Activated CD8-positive, alpha-beta memory T cell treated with anti-CD3 and anti-CD28 coated beads, Interleukin-2, amount 50 U/mL, for 1 hour (primary cell): ENCODE measurements around the gene CFAP61.

Experiments
- DNase-seq: peaks from one replicate; pipeline ENCODE4 v3.0.0-alpha.2; 2020; ENCODE audit errors: extremely low read depth

CFAP61 gene

GRCh38 chr20:20395903-20396568 lies 343.7 kb downstream of the CFAP61 start:
- DNase-seq, result no peak

GRCh38 chr20:20396794-20397193 lies 344.5 kb downstream of the CFAP61 start:
- no peak for DNase-seq

GRCh38 chr20:20398123-20398522 lies 345.8 kb downstream of the CFAP61 start:
- no peak for DNase-seq

GRCh38 chr20:20399531-20400500 lies 347.5 kb downstream of the CFAP61 start:
- no peak for DNase-seq

GRCh38 chr20:20401991-20402390 lies 349.7 kb downstream of the CFAP61 start:
- no peak for DNase-seq

GRCh38 chr20:20404633-20405032 lies 352.3 kb downstream of the CFAP61 start:
- DNase-seq, result no peak

GRCh38 chr20:20405623-20406022 lies 353.3 kb downstream of the CFAP61 start:
- DNase-seq, result no peak

GRCh38 chr20:20406306-20406705 lies 354.0 kb downstream of the CFAP61 start:
- DNase-seq, result no peak

- no peak for DNase-seq
These were observed 355.8 kb downstream of the CFAP61 start for GRCh38 chr20:20407891-20408805.

- DNase-seq, result no peak
These were observed 357.0 kb downstream of the CFAP61 start for GRCh38 chr20:20409331-20409730.
